ENCODE measurements around the gene PLCXD3. TPM values are rescaled to one million over a fixed set of nuclear protein-coding genes. Genes with fewer than 3 reads are reported as not detected.
"Not testable (repeated sequence)": the region's sequence is repeated elsewhere in the genome, so short reads cannot be mapped to it uniquely, and the experiment has no call there.

Gene PLCXD3
- total RNA-seq, 1 donor, result under 0.01 TPM

GRCh38 chr5:41325074-41325473, 185.3 kb downstream of the PLCXD3 start:
- no peaks in the 10 kb centered on the region for H3K27me3 ChIP-seq (ENCODE audit: insufficient read depth, low read length)
- no peaks in the 10 kb centered on the region for H3K4me1 ChIP-seq (ENCODE audit: insufficient read depth, low read length)
- no peak overlapping the region for H3K4me3 ChIP-seq (ENCODE audit: low read length)
- no peaks in the 10 kb centered on the region for H3K9me3 ChIP-seq (ENCODE audit: low read depth, low read length)

DNA sequence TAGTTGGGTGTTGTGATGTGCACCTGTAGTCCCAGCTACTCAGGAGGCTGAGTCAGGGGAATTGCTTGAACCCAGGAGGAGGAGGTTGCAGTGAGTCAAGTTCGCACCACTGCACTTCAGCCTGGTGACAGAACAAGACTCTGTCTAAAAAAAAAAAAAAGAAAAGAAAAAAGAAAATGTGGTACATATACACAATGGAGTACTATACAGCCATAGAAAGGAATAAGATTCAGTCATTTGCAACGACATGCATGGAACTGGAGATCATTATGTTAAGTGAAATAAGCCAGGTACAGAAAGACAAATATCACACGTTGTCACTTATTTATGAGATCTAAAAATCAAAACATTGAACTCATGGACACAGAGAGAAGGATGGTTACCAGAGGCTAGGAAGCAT, 187.6 kb downstream of the PLCXD3 start:
- H3K4me1 ChIP-seq (ENCODE audit: insufficient read depth, low read length); H3K9me3 ChIP-seq (ENCODE audit: low read depth, low read length); H3K4me3 ChIP-seq (ENCODE audit: low read length); H3K27me3 ChIP-seq (ENCODE audit: insufficient read depth, low read length): not testable (repeated sequence)

- H3K9me3 ChIP-seq (ENCODE audit: low read depth, low read length), result no peaks in the 10 kb centered on the region
- no peak overlapping the region for H3K4me3 ChIP-seq (ENCODE audit: low read length)
- H3K4me1 ChIP-seq (ENCODE audit: insufficient read depth, low read length), result no peaks in the 10 kb centered on the region
- H3K27me3 ChIP-seq (ENCODE audit: insufficient read depth, low read length), result no peaks in the 10 kb centered on the region
Measured at GRCh38 chr5:41312478-41313060, 197.8 kb downstream of the PLCXD3 start.

DNA sequence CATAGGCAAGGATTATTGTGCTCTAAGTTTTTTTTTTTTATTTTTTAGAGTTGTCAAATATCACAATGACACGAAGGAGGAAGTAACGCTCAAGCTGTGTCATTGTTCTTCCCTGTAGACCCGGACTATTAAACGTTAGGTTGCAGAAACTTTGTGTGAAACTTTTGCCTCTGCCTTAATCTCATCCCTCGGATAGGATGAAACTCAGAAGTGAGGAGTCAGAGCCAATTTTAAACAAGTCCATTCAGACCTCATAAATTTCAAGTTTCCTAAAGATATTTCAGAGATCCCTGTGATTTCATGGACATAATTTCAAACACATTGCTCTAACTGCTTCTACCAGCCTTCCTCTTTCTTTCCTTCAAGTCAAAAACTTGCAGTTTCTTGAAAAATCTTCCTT, 198.3 kb downstream of the PLCXD3 start:
- no peak overlapping the region for H3K4me3 ChIP-seq (ENCODE audit: low read length)
- no peaks in the 10 kb centered on the region for H3K27me3 ChIP-seq (ENCODE audit: insufficient read depth, low read length)
- no peaks in the 10 kb centered on the region for H3K9me3 ChIP-seq (ENCODE audit: low read depth, low read length)
- H3K4me1 ChIP-seq (ENCODE audit: insufficient read depth, low read length), result no peaks in the 10 kb centered on the region

GRCh38 chr5:41309275-41309674, 201.1 kb downstream of the PLCXD3 start:
- Histone ChIP-seq H3K4me3 (ENCODE audit: low read length) (no peak overlapping the region), H3K27me3 (ENCODE audit: insufficient read depth, low read length) (no peaks in the 10 kb centered on the region), H3K9me3 (ENCODE audit: low read depth, low read length) (no peaks in the 10 kb centered on the region), H3K4me1 (ENCODE audit: insufficient read depth, low read length) (no peaks in the 10 kb centered on the region)

DNA sequence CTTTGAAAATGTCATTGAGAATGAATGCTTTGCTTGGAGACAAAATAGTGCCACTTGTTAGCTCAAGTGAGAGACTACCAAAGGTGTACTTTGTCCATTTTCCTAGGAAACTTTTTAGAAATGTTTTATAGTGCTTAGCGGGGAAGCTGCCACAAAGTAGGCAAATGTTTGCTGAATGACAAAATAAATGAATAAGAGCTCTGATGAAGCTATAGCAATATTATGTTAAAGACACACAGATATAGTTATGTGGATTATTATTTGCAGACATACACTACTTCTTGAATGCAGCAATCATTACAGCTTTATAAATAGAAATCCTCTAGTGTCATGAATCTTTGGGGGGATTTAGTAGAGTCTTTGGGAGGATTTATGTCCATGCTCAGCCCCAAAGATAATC, 204.4 kb downstream of the PLCXD3 start:
- Histone ChIP-seq H3K4me1 (ENCODE audit: insufficient read depth, low read length) (no peaks in the 10 kb centered on the region), H3K9me3 (ENCODE audit: low read depth, low read length) (no peaks in the 10 kb centered on the region), H3K27me3 (ENCODE audit: insufficient read depth, low read length) (no peaks in the 10 kb centered on the region), H3K4me3 (ENCODE audit: low read length) (no peak overlapping the region)

DNA sequence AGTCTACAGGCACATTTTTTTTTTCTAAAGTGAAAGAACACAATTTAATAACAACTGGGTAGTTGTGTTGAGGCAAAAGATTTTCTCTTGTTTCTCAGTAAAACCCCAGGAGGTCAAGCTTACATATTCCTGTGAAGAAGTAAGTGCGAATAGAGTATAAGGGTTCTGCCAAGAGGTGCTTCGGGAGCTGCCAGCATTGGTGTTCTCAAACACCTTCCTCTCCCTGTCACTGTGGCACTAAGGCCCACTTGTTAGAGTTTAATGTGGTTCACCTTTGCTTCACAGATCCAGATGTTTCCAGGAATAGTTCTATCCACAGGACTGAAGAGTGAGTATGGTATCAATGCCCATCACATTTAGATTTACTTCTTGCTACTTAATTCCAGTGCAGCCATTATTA, 205.3 kb downstream of the PLCXD3 start:
- Histone ChIP-seq H3K4me3 (ENCODE audit: low read length) (no peak overlapping the region), H3K27me3 (ENCODE audit: insufficient read depth, low read length) (no peaks in the 10 kb centered on the region), H3K4me1 (ENCODE audit: insufficient read depth, low read length) (no peaks in the 10 kb centered on the region), H3K9me3 (ENCODE audit: low read depth, low read length) (no peaks in the 10 kb centered on the region)

GRCh38 chr5:41296066-41296465, 214.3 kb downstream of the PLCXD3 start:
- Histone ChIP-seq H3K4me1 (ENCODE audit: insufficient read depth, low read length) (no peaks in the 10 kb centered on the region), H3K9me3 (ENCODE audit: low read depth, low read length) (no peaks in the 10 kb centered on the region), H3K4me3 (ENCODE audit: low read length) (no peak overlapping the region)

GRCh38 chr5:41291323-41291722, 219.1 kb downstream of the PLCXD3 start:
- Histone ChIP-seq H3K4me3 (ENCODE audit: low read length) (no peak overlapping the region), H3K9me3 (ENCODE audit: low read depth, low read length) (no peaks in the 10 kb centered on the region), H3K4me1 (ENCODE audit: insufficient read depth, low read length) (no peaks in the 10 kb centered on the region), H3K27me3 (ENCODE audit: insufficient read depth, low read length) (no peaks in the 10 kb centered on the region)

More at GRCh38 chr5:41296066-41296465, 214.3 kb downstream of the PLCXD3 start:
- no peaks in the 10 kb centered on the region for H3K27me3 ChIP-seq (ENCODE audit: insufficient read depth, low read length)

DNA sequence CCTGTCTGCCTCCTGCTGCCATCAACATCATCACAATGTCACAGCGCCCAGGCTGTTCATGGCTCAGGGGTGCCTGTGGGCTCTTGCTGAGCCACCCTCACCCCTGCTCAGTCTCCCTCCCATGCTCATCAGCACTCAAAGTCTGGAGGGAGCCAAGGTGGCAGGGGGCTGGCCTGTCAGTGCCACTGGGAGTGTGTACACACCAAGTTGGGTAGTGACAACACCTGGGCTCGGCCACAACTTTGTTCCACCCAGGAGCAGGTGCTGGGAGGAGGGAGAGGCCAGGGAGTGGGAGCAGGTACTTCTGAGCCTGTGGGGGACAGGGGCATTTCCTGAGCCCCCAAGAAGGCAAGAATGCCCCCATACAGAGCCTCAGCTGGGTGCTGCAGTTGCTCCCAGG, 219.6 kb downstream of the PLCXD3 start:
- no peaks in the 10 kb centered on the region for H3K9me3 ChIP-seq (ENCODE audit: low read depth, low read length)
- no peaks in the 10 kb centered on the region for H3K4me1 ChIP-seq (ENCODE audit: insufficient read depth, low read length)
- H3K27me3 ChIP-seq (ENCODE audit: insufficient read depth, low read length), result no peaks in the 10 kb centered on the region
- H3K4me3 ChIP-seq (ENCODE audit: low read length), result no peak overlapping the region

DNA sequence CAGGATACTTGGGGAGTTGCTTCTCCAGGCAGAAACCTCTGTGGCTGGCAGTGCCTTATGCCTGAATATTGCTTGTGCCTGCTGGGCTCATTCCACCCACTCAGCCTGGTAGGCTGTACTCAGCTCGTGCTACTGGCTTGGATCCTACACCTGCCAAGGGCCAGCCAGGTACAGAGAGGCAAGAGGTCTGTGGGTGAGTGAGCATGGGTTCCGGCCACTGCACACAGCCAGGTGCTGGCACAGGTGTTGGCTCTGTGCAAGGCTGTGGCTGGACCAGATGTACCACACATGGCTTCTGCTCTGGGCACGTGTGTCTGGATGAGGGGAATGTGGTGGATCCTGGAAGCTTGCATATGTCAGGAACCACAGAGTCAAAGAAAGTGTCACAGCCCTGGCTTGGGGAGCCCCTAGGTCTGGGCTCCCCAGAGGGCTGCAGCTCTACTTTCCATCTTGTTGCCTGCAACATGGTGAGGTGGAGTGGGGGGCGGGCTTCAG, 220.4 kb downstream of the PLCXD3 start:
- Histone ChIP-seq H3K4me3 (ENCODE audit: low read length) (no peak overlapping the region), H3K27me3 (ENCODE audit: insufficient read depth, low read length) (no peaks in the 10 kb centered on the region), H3K9me3 (ENCODE audit: low read depth, low read length) (no peaks in the 10 kb centered on the region), H3K4me1 (ENCODE audit: insufficient read depth, low read length) (no peaks in the 10 kb centered on the region)

- Histone ChIP-seq H3K4me1 (ENCODE audit: insufficient read depth, low read length) (no peaks in the 10 kb centered on the region), H3K4me3 (ENCODE audit: low read length) (no peak overlapping the region), H3K27me3 (ENCODE audit: insufficient read depth, low read length) (no peaks in the 10 kb centered on the region), H3K9me3 (ENCODE audit: low read depth, low read length) (no peaks in the 10 kb centered on the region)
Measured at GRCh38 chr5:41286696-41287095, 223.7 kb downstream of the PLCXD3 start.

GRCh38 chr5:41286165-41286564, 224.2 kb downstream of the PLCXD3 start:
- Histone ChIP-seq H3K27me3 (ENCODE audit: insufficient read depth, low read length) (no peaks in the 10 kb centered on the region), H3K9me3 (ENCODE audit: low read depth, low read length) (no peaks in the 10 kb centered on the region), H3K4me3 (ENCODE audit: low read length) (no peak overlapping the region), H3K4me1 (ENCODE audit: insufficient read depth, low read length) (no peaks in the 10 kb centered on the region)

- H3K4me1 ChIP-seq (ENCODE audit: insufficient read depth, low read length), result no peaks in the 10 kb centered on the region
- no peaks in the 10 kb centered on the region for H3K27me3 ChIP-seq (ENCODE audit: insufficient read depth, low read length)
- no peaks in the 10 kb centered on the region for H3K9me3 ChIP-seq (ENCODE audit: low read depth, low read length)
- no peak overlapping the region for H3K4me3 ChIP-seq (ENCODE audit: low read length)
Measured at GRCh38 chr5:41284938-41285337, 225.5 kb downstream of the PLCXD3 start.

DNA sequence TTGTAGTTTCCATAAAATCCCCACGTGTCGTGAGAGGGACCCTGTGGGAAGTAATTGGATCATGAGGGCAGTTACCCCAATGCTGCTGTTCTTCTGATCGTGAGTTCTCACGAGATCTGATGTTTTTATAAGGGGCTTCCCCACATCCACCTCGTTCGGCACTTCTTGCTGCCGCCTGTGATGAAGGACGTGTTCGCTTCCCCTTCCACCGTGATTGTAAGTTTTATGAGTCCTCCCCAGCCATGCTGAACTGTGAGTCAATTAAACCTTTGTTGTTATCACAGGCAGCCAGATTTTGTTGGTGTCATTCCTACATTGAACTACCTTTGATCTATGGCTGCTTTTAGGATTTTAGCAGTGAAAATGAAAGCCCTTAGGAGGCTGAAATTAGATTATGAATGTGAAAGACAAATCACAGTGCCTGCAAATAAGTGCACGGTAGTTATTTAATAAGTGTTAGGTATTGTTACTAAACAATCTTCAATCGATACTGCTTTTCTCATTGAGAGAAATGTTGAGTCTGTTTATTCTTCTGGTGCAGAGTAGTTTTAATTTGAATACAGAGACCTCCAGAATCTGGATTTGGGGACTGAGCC, 229.1 kb downstream of the PLCXD3 start:
- H3K27me3 ChIP-seq (ENCODE audit: insufficient read depth, low read length), result no peaks in the 10 kb centered on the region
- no peaks in the 10 kb centered on the region for H3K4me1 ChIP-seq (ENCODE audit: insufficient read depth, low read length)
- no peak overlapping the region for H3K4me3 ChIP-seq (ENCODE audit: low read length)
- no peaks in the 10 kb centered on the region for H3K9me3 ChIP-seq (ENCODE audit: low read depth, low read length)

DNA sequence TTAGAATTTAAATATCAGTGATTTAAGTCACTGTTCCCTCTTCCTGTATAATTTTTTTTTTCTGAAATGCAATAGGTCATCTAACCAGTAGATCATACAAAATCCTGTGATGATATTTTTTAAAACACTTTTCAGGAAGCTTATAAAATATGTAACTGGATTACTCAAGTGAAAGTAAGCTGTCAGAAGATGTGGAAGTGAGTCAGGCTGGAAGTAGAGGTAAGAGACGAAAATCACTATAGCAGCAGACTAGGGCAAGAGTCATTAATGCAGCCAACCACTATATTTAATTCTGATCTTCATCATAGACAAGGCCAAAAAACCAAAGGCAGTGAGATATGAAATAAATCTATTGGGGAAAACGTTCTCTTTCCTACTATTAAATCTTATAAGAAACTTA, 231.4 kb downstream of the PLCXD3 start:
- Histone ChIP-seq H3K4me1 (ENCODE audit: insufficient read depth, low read length) (no peaks in the 10 kb centered on the region), H3K9me3 (ENCODE audit: low read depth, low read length) (no peaks in the 10 kb centered on the region), H3K4me3 (ENCODE audit: low read length) (no peak overlapping the region), H3K27me3 (ENCODE audit: insufficient read depth, low read length) (no peaks in the 10 kb centered on the region)
